HG03432 (cell line): ENCODE measurements around the gene H2AZ2.
A peak's percentile ranks its signal among the peaks of the same experiment; 100 is the strongest.
"Not testable (repeated sequence)": the region's sequence is repeated elsewhere in the genome, so short reads cannot be mapped to it uniquely, and the experiment has no call there.

Experiments used
- ATAC-seq: cut with Tn5 transposase; IDR thresholded peaks from one replicate; pipeline ENCODE4 v1.9.1; 2021; ENCODE audit warnings: mild to moderate bottlenecking, moderate library complexity; ENCODE audit not compliant: unreplicated experiment

Gene H2AZ2

DNA sequence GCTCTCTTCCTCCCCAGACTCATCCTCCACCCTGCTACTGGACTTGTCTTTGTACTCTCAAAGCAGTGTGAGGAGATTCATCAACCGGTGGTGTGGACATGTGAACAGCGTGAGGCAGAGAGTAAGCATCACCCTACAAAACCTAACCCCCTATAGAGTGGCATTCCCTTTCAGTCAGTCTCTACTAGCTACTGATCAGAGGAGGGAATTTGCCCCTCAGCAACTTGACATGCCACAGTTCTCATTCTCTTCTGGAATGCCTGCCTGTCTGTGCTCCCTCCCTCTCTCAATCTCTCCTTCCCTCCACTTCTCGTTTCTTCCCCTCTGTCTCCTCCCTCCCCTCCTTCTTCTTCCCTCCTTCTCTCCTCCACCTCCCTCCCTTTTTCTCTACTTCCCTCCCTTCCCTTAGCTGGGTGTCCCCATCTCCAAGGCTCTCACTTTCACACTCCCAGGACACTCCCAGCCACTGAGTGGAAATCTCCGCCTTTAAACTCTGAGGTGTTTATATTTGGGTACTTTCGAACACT is 24.6 kb downstream of the H2AZ2 start:
- ATAC-seq = no peak

- no peak for ATAC-seq
Measured at GRCh38 chr7:44819292-44819691, 28.6 kb downstream of the H2AZ2 start.

DNA sequence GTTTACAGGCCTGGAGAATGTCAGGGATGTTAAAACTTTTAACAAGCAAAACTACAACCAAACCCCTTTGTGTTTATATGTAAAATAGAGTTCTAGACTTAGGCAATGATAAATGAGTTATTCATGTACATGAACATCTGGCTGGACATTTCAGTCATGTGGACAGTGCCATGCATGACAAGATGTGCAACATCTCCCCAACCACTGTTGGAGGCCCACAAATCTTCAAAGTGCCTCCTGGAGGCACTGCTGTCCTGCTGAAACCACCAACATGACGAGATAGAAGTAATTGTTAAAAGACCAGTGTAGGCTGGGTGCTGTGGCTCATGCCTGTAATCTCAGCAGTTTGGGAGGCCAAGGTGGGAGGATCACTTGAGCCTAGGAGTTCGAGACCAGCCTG is 33.0 kb downstream of the H2AZ2 start:
- ATAC-seq = no peak

- no peak for ATAC-seq
Measured at GRCh38 chr7:44811571-44811970, 36.3 kb downstream of the H2AZ2 start.

GRCh38 chr7:44811093-44811492 is 36.8 kb downstream of the H2AZ2 start:
- ATAC-seq = no peak

DNA sequence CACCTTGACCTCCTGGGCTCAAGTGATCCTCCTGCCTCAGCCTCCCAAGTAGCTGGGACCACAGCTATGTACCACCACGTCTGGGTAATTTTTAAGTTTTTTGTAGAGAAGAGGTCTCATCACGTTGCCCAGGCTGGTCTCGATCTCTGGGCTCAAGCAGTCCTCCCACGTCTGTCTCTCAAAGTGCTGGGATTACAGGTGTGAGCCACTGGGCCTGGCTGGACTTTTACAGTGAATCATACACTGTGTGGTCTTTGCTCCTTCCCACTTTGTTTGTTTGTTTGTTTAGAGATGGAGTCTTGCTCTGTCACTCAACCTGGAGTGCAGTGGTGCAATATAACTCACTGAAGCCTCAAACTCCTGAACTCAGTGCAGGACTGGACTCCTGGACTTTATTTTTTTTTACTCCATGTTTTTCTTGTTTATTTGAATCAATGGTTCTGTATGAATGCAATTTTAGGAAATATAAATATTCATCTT is 38.9 kb downstream of the H2AZ2 start:
- ATAC-seq = no peak

GRCh38 chr7:44805950-44806349 is 41.9 kb downstream of the H2AZ2 start:
- no peak for ATAC-seq

GRCh38 chr7:44803828-44804519 is 43.9 kb downstream of the H2AZ2 start:
- ATAC-seq = not testable (repeated sequence)

GRCh38 chr7:44802418-44803025 is 45.4 kb downstream of the H2AZ2 start:
- no peak for ATAC-seq

DNA sequence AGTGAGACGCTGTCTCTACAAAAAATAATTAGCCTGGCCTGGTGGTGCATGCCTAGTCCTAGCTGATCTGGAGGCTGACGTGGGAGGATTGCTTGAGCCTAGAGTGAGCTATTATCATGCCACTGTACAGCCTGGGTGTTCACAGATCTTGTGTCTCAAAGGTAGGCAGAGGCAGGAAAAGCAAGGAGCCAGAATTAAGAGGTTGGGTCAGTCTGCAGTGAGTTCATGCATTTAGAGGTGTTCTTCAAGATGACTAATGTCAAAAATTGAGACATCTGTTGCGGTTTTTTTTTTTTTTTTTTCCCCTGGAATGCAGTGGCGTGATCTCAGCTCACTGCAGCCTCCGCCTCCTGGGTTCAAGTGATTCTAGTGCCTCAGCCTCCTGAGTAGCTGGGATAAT is 46.0 kb downstream of the H2AZ2 start:
- ATAC-seq = no peak

DNA sequence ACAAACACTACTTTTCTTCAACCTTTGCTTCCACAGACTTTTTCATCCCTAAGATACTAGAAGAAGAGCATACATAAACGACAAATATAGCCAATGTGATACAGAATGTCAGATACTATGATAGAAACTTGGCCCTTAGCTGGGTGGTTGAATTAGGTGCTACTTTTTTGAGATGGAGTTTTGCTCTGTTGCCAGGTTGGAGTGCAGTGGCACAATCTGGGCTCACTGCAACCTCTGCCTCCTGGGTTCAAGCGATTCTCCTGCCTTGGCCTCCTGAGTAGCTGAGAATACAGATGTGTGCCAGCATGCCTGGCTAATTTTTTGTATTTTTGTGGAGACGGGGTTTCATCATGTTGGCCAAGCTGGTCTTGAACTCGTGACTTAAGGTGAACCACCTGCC is 47.9 kb downstream of the H2AZ2 start:
- no peak for ATAC-seq

DNA sequence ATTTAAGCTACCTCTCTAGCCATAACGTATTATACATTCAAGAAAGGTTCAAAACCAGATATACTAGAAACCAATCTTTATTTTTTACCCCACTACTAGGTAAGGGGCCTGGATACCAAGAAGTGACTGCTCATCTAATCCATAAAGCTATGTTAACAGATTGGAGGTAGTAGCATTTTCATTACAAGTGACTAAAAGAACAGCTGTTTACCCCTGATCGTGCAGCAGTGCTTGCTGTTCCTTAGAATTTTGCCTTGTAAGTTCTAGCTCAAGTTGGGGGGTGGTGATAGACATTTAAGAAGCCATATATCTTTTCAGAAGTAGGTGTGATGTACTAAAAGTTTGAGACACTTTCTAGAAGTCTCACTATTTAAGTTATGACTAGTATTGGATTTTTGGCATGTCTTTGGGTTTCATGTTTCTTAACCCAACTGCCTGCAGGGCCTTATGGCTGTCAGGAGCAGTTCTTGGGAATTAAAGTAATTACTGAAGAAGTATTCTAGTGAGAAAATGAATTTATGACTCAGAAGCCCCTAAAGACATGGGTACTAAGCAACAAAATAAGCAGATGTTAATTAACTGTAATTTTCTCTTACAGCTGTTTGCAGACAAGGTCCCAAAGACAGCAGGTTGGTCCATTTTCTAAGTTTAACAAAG is 49.1 kb downstream of the H2AZ2 start:
- ATAC-seq = no peak

DNA sequence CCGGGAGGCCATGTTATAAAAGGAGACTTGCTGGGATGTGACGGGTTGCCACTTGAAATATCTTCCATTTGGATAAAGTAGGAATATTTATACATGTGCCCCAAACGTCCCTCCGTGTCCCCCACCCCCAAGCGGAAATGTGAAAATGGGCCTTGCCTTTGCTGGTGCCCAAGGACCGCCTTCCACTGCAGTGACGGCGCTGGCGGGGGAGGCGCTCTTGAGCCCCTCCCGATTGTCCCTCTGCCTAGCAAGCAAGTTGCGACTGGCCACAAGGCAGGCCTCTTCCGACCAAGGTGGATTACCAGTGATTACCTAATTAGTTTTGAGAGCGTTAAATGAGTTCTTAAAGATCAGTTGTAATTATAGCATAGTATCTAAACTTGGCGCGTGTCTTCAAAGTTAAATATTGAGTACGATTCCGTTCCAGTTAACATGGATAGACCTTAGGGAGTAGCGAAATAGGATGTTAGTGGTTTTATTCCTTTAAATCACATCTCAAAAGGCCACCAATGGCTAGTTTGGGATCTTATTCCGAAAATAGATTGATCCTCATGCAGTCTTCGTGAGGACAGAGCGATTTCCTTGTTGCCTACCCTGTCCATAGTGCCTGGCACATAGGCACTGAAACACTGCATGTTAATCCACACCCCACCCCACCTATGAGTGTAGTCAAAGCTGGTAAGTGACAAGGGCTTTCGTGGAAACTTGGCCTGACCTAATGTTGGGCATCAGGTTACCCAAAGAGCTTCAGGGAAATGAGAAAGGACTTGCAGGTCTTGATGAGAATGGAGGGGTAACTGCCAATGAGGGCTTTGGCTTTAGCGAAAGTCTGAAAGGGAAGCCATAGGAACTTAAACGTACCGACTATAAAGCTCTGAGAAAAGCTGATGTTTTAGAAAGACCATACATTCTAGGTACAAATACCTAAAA is 50.3 kb downstream of the H2AZ2 start:
- peak; percentile 45 for ATAC-seq

- peak; percentile 84 for ATAC-seq
Measured at GRCh38 chr7:44796504-44797328, 51.2 kb downstream of the H2AZ2 start, which contains the start of gene PPIA. PPIA (plus strand) TSS chr7:44796681; CDS start chr7:44796725, 44 bp downstream.

DNA sequence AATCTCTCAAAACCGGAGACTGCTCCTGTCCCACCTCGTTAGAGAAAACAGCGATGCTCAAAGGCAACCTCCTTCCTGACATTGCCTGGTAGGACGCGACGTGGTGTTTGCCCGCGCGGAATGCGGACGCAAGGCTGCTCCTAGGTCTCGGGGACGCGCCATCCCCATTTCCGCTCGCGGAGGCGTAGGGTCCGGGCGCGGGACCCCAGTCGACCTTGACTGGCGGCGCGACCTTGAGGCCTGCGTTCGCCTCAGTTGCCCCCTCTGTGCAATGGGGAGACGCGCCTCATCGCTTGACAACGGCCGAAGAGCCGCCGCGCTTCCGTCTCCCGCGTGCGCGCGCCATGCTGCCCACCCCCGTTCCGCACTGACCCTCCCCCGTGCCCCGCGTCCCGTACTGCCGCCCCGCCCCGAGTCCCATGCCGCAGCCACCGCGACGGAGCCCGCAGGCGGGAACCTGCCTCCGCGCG is 51.8 kb downstream of the H2AZ2 start:
- ATAC-seq = peak; percentile 33

- no peak for ATAC-seq
Measured at GRCh38 chr7:44794331-44794730, 53.6 kb downstream of the H2AZ2 start.

DNA sequence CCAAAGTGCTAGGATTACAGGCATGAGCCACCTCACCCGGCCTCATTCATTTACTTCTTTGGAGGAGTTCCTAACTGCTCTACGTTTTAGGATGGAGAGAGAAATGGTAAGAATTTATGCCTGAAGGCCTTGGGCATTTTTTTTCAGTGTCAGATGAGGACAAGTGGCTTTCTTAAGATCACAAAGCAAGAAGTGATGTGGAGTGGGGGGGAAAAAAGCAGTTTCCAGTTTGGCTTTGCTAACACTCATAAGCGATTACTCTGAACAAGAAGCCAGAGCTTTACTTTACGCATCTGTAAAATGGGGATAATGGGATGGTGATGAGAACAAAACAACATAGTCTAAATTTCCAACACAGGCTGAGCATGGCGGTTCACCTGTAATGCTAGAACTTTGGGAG is 54.0 kb downstream of the H2AZ2 start:
- no peak for ATAC-seq

GRCh38 chr7:44791278-44792219 is 56.3 kb downstream of the H2AZ2 start:
- ATAC-seq = no peak

- ATAC-seq = no peak
Measured at GRCh38 chr7:44789990-44790389, 57.9 kb downstream of the H2AZ2 start.
